Astrocyte of the cerebellum (primary cell): ENCODE data around the gene KDM4C.

ENCODE experiments used
- DNase-seq: peaks from one replicate; pipeline ENCODE4 v3.0.0-alpha.2; 2011; ENCODE audit warnings: low read depth
- H3K4me3 ChIP-seq: 2 replicates; pipeline ENCODE4 v1.5.1; 2011; ENCODE audit warnings: mild to moderate bottlenecking, low read depth, low read length, moderate library complexity
- in situ Hi-C: cut with HindIII; loops from 2 replicates; pipeline ENCODE4 v1.10.0; 2017; ENCODE audit warnings: low sequenced_read_pairs
- TF ChIP-seq, protein P1 (sequence below): IDR thresholded peaks from 2 replicates; pipeline ENCODE4 v1.5.1; 2012; ENCODE audit warnings: low read length, low read depth, moderate library complexity, mild to moderate bottlenecking; ENCODE audit errors: missing control alignments

KDM4C gene

GRCh38 chr9:6926436-6926835 is 168.7 kb downstream of the KDM4C start:
- TF ChIP-seq, protein P1, sequence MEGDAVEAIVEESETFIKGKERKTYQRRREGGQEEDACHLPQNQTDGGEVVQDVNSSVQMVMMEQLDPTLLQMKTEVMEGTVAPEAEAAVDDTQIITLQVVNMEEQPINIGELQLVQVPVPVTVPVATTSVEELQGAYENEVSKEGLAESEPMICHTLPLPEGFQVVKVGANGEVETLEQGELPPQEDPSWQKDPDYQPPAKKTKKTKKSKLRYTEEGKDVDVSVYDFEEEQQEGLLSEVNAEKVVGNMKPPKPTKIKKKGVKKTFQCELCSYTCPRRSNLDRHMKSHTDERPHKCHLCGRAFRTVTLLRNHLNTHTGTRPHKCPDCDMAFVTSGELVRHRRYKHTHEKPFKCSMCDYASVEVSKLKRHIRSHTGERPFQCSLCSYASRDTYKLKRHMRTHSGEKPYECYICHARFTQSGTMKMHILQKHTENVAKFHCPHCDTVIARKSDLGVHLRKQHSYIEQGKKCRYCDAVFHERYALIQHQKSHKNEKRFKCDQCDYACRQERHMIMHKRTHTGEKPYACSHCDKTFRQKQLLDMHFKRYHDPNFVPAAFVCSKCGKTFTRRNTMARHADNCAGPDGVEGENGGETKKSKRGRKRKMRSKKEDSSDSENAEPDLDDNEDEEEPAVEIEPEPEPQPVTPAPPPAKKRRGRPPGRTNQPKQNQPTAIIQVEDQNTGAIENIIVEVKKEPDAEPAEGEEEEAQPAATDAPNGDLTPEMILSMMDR, result no peak
- in situ Hi-C loops, result no loop called here
- no peak overlapping the region for H3K4me3 ChIP-seq
- DNase-seq, result no peak

GRCh38 chr9:6927838-6928237 is 170.1 kb downstream of the KDM4C start:
- TF ChIP-seq, protein P1, result no peak
- in situ Hi-C loops, result no loop called here
- no peak for DNase-seq

DNA sequence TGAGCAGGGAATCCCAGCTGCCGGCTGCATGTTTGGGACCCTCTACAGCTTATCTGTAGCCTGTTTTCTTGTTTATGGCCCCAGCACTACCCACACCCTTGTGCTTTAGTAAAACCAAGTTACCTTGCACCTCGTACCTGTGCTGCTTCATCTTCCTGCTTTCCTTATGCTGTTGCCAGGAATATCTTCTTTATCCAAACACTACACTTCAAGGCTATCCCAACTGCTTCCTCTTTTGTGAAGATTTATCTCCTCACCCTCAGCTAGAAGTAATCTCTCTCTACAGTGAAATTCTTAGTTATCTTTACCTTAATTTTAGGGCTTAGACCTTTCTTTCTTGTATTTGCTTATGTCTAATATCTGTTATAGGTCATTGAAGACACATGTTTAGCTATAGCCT is 171.1 kb downstream of the KDM4C start:
- no peak for DNase-seq
- TF ChIP-seq, protein P1, result no peak
- no peak overlapping the region for H3K4me3 ChIP-seq
- in situ Hi-C loops, result no loop called here

More at GRCh38 chr9:6927838-6928237, 170.1 kb downstream of the KDM4C start:
- no peak overlapping the region for H3K4me3 ChIP-seq

DNA sequence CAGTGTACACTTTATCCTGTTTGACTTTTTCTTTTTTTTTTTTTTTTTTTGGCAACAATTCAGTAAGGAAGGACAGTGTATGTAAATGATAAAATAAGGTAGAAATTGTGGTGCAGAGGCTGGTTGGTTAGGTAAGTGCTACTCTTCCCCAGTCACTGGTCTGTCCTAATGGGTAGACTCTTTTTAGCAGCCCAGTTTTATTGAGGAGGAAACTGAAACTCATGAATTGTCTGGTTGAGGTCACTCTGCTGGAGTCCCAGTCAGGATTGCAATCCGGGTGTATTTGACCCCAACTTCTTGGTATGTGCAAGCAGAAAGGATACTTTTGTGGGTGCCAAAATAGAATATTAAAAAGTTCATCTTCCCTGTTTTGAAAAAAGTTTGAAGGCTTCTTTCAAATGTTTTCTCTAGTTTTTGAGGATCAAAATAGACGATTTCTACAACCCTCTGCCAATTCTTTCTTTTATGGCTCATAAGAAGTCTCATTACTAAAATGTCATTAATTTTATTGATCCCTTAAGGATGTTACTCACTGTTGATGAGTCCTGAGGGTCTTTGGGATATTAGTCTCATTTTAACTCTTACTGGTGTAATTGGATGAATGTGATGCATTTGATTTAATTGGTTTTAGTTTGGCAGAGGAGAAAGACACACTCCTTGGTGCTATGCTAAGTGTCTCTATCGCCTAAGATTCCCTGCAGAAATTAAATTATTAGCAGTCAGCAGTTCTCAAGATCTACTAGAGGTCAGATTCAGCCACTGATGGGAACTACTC is 171.9 kb downstream of the KDM4C start:
- DNase-seq, result no peak
- TF ChIP-seq, protein P1, result no peak
- no peak overlapping the region for H3K4me3 ChIP-seq
- in situ Hi-C loops, result no loop called here

GRCh38 chr9:6930827-6931226 is 173.1 kb downstream of the KDM4C start:
- H3K4me3 ChIP-seq, result no peak overlapping the region
- no peak for DNase-seq
- in situ Hi-C loops, result no loop called here
- TF ChIP-seq, protein P1, result no peak

GRCh38 chr9:6931913-6932312 is 174.1 kb downstream of the KDM4C start:
- no peak overlapping the region for H3K4me3 ChIP-seq

More at GRCh38 chr9:6931913-6932312, 174.1 kb downstream of the KDM4C start:
- in situ Hi-C loops, result no loop called here
- TF ChIP-seq, protein P1, result no peak
- peak; percentile 48 for DNase-seq
